HG03565 (cell line): Measurements from ENCODE around the gene ZNF865.

Experiments used
- ATAC-seq: cut with Tn5 transposase; IDR thresholded peaks from one replicate; pipeline ENCODE4 v1.9.1; 2021; ENCODE audit warnings: mild to moderate bottlenecking, moderate library complexity; ENCODE audit not compliant: unreplicated experiment

The ZNF865 gene

GRCh38 chr19:55603581-55604292, 1.7 kb upstream of the ZNF865 start:
- ATAC-seq: no peak

- ATAC-seq: peak; percentile 51
Observed at GRCh38 chr19:55605207-55605636, 225 bp upstream of the ZNF865 start.

GRCh38 chr19:55606471-55606787, 982 bp downstream of the ZNF865 start:
- no peak for ATAC-seq

- no peak for ATAC-seq
Observed at GRCh38 chr19:55606817-55607216, 1.4 kb downstream of the ZNF865 start.

GRCh38 chr19:55609326-55609725, 3.9 kb downstream of the ZNF865 start:
- no peak for ATAC-seq

DNA sequence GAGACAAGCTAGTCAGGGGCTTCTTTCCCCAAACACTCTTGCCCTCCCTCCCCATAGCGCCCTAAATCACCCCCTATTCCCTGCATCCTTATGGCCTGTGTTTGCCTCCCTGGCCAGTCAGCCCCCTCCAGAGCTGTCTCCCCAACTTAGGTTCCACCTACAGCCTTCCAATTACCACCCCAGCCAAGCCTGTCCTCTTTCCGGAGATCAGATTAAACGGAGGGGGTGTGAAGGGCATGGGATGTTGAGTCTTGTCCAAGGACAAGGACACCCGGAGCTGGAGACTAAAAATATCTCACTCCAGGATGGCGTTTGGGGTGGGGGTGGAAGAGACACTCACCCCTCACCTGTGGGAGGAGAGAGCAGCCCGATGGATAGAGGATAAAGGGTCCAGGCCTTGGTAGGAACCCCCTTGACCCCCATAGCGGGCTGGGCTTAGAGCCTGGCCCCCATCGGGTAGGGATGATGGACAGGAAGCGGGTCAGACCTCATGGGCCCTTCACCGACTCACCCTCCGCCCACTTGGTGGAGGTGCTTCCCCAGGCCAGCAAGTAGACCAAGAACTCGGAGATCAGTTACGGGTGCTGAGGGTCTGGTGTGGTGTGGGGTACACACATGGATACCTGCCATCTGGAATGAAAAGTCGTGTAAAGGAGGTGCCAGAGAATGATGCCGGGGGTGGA, 6.0 kb downstream of the ZNF865 start:
- no peak for ATAC-seq

- ATAC-seq: no peak
Observed at GRCh38 chr19:55611983-55612645, 6.7 kb downstream of the ZNF865 start.

GRCh38 chr19:55613396-55613795, 7.9 kb downstream of the ZNF865 start:
- no peak for ATAC-seq

DNA sequence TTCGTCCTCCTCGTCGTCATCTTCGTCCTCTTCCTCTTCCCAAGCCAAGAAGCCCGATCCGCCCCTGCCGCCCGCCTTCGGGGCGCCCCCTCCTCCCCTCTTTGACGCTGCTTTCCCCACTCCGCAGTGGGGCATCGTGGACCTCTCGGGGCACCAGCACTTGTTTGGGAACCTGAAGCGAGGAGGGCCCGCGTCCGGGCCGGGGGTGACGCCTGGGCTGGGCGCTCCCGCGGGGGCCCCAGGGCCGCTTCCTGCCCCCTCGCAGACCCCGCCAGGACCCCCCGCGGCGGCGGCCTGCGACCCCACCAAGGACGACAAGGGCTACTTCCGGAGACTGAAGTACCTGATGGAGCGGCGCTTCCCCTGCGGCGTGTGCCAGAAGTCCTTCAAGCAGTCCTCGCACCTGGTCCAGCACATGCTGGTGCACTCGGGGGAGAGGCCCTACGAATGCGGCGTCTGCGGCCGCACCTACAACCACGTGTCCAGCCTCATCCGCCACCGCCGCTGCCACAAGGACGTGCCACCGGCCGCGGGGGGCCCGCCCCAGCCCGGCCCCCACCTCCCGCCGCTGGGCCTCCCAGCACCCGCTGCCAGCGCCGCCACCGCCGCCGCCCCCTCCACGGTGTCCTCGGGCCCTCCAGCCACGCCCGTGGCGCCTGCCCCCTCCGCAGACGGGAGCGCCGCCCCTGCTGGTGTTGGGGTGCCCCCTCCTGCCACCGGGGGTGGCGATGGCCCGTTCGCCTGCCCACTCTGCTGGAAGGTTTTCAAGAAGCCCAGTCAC, 8.7 kb downstream of the ZNF865 start:
- ATAC-seq: no peak

DNA sequence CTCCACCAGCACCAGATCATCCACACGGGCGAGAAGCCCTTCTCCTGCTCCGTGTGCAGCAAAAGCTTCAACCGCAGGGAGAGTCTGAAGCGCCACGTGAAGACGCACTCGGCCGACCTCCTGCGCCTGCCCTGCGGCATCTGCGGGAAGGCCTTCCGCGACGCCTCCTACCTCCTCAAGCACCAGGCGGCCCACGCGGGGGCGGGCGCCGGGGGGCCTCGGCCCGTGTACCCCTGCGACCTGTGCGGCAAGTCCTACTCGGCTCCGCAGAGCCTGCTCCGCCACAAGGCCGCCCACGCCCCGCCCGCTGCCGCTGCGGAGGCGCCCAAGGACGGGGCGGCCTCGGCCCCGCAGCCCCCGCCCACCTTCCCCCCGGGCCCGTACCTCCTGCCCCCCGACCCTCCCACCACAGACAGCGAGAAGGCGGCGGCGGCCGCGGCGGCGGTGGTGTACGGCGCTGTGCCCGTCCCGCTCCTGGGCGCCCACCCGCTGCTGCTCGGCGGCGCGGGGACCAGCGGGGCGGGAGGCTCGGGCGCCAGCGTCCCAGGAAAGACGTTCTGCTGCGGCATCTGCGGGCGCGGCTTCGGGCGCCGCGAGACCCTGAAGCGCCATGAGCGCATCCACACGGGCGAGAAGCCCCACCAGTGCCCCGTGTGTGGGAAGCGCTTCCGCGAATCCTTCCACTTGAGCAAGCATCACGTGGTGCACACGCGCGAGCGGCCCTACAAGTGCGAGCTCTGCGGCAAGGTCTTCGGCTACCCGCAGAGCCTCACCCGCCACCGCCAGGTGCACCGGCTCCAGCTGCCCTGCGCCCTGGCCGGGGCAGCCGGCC, 9.5 kb downstream of the ZNF865 start:
- ATAC-seq: no peak

- ATAC-seq: no peak
Observed at GRCh38 chr19:55615543-55616394, 10.3 kb downstream of the ZNF865 start.

DNA sequence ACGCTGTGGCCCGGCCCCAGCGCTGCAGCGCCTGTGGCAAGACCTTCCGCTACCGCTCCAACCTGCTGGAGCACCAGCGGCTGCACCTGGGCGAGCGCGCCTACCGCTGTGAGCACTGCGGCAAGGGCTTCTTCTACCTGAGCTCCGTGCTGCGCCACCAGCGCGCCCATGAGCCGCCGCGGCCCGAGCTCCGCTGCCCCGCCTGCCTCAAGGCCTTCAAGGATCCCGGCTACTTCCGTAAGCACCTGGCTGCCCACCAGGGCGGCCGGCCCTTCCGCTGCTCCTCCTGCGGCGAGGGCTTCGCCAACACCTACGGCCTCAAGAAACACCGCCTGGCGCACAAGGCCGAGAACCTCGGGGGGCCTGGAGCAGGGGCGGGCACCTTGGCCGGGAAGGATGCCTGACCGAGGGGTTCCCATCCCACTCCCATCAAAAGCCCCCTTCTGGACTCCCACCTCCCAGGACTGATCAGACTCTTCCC, 11.0 kb downstream of the ZNF865 start:
- no peak for ATAC-seq

DNA sequence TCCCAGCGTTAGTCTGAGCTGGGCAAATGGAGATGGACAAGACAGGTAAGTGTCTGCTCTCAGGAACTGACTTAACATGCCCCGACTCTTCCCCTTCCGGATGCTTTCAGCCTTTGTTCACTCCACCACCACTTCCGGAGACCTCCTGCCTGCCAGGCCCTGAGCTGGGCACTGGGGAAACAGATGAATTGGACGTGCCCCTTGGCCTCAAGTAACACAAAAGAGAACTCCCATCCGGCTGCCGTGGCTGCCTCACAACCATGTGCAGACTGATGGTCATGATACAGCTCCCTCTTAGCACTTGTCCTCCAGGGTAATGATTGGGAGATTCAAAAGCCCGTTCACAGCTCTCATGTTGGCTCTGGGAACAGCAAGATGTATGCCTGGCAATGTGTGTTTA, 12.0 kb downstream of the ZNF865 start:
- ATAC-seq: no peak

DNA sequence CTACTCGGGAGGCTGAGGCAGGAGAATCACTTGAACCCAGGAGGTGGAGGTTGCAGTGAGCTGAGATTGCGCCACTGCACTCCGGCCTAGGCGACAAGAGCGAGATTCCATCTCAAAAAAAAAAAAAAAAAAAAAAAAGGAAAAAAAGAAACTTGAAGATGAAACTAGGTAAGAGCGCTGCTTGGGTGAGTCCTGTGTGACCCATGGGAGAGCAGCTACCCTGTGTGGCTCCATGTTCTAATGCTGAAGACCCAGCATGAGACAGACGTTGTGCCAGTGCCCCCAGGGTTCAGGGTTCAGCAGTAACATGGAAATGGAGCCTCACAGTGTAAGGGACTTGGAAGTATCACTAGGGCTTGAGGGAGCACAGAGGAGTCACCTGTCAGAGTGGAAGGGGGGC, 13.0 kb downstream of the ZNF865 start:
- no peak for ATAC-seq

GRCh38 chr19:55619286-55619685, 13.8 kb downstream of the ZNF865 start:
- no peak for ATAC-seq

GRCh38 chr19:55620410-55621204, 15.2 kb downstream of the ZNF865 start:
- no peak for ATAC-seq

DNA sequence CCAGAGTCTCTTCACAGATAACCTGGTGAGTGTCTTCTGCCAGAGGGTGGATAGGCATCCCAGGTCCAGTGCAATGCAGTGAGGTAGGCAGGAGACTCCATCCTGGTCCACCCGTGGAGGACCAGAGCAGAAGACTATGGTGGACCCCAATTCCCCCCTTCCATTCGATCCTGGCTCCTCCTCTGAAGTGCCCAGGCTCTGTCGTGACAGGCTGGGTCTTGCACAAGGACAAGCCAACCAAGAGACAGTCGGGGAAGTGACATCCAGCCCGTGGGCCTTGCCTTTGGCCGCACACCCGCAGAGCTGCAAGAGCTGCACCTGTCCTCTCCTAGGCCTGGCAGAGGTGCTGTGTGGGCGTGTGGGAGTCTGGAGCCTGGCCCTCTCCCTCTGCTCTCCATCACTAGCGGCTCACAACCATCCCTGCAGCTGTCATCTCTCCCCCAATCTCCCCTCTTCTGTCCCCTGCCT, 15.8 kb downstream of the ZNF865 start:
- no peak for ATAC-seq

- no peak for ATAC-seq
Observed at GRCh38 chr19:55621673-55622231, 16.3 kb downstream of the ZNF865 start.
